ENCODE results near the gene THSD7A. TPM values are rescaled to one million over a fixed set of nuclear protein-coding genes. Genes with fewer than 3 reads are reported as not detected.

The THSD7A gene
- total RNA-seq, 1 donor from 2014 or later = 3.5 TPM

DNA sequence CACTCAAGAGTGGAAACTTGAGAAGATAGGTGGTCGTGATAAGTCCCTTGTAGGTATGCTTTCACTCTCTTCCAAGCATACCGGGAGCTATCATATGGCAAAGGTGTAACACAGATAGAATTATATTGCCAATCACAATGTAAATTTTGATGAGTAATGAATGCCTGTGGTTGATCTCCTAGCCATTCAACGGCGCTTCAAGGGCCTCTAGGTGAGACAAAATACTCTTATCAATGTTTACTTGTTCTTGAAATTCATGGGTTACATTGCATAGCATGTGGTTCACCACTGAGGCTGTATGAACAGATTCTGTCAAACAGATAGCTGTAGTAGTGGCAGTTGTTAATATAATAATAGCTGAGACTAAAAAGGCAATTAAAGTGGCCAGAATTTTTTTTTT, 82.4 kb downstream of the THSD7A start:
- H3K27me3 Mint-ChIP-seq (ENCODE audit: low read depth, unreplicated experiment) = no peaks in the 10 kb centered on the region

DNA sequence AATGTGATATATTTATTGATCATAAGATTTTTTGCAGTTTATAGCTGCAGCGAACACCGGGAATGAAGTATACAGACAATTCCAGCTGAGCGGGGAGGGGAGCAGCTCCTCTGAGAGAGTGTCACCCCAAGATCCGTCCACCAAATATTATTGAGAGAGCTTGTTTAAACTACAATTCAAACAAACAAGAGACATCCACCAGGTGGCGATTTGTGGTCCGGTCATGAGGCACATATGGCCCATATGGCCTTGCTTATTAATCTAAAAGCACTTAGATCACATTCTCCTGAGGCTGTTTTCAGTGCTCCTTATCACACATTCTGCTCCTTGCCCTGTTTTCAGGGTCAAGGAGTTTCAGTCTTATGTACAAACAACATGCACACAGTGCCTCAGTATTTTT, 83.1 kb downstream of the THSD7A start:
- Histone ChIP-seq H3K4me3 (ENCODE audit: insufficient read depth, low read depth, low read length) (no peak overlapping the region), H3K9me3 (ENCODE audit: insufficient read depth, low read depth, low read length) (no peaks in the 10 kb centered on the region), H3K4me2 (ENCODE audit: low read length) (no peak overlapping the region), H3K27me3 (ENCODE audit: insufficient read depth, low read length) (no peaks in the 10 kb centered on the region), H2AFZ (ENCODE audit: low read depth, low read length) (no peak overlapping the region), H3K36me3 (ENCODE audit: insufficient read depth, low read length) (no peaks in the 10 kb centered on the region), H3K79me2 (ENCODE audit: insufficient read depth, low read length) (no peaks in the 10 kb centered on the region), H3K4me1 (ENCODE audit: insufficient read depth, low read length) (no peaks in the 10 kb centered on the region), H4K20me1 (ENCODE audit: insufficient read depth, low read length) (no peaks in the 10 kb centered on the region), H3K9ac (ENCODE audit: low read length) (no peak overlapping the region), H3K27ac (ENCODE audit: low read depth, low read length) (no peak overlapping the region)
- DNase-seq (ENCODE audit: low read depth) (no peak), FAIRE-seq (no peak)
- H3K4me1 Mint-ChIP-seq (ENCODE audit: low read depth, unreplicated experiment) = no peaks in the 10 kb centered on the region
- no peaks in the 10 kb centered on the region for H3K27me3 Mint-ChIP-seq (ENCODE audit: low read depth, unreplicated experiment)
- H3K27ac Mint-ChIP-seq (ENCODE audit: unreplicated experiment) = no peak overlapping the region
- H3K4me3 Mint-ChIP-seq (ENCODE audit: unreplicated experiment) = no peak overlapping the region
- TF ChIP-seq EZH2 (IDR thresholded peaks at IDR 0.05; ENCODE audit: insufficient read depth, low read length) = no peak
- TF ChIP-seq, protein P1, sequence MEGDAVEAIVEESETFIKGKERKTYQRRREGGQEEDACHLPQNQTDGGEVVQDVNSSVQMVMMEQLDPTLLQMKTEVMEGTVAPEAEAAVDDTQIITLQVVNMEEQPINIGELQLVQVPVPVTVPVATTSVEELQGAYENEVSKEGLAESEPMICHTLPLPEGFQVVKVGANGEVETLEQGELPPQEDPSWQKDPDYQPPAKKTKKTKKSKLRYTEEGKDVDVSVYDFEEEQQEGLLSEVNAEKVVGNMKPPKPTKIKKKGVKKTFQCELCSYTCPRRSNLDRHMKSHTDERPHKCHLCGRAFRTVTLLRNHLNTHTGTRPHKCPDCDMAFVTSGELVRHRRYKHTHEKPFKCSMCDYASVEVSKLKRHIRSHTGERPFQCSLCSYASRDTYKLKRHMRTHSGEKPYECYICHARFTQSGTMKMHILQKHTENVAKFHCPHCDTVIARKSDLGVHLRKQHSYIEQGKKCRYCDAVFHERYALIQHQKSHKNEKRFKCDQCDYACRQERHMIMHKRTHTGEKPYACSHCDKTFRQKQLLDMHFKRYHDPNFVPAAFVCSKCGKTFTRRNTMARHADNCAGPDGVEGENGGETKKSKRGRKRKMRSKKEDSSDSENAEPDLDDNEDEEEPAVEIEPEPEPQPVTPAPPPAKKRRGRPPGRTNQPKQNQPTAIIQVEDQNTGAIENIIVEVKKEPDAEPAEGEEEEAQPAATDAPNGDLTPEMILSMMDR (IDR thresholded peaks at IDR 0.05; ENCODE audit: insufficient read depth, low read depth, low read length) = no peak
- H3K36me3 Mint-ChIP-seq (ENCODE audit: low read depth, unreplicated experiment) = no peaks in the 10 kb centered on the region
- no peaks in the 10 kb centered on the region for H3K9me3 Mint-ChIP-seq (ENCODE audit: unreplicated experiment)

More for the DNA sequence above, 82.4 kb downstream of the THSD7A start:
- no peak overlapping the region for H3K9ac ChIP-seq (ENCODE audit: low read length)
- H3K27ac ChIP-seq (ENCODE audit: low read depth, low read length) = no peak overlapping the region
- FAIRE-seq (no peak), DNase-seq (ENCODE audit: low read depth) (peak; percentile 36)
- no peaks in the 10 kb centered on the region for H3K27me3 ChIP-seq (ENCODE audit: insufficient read depth, low read length)
- no peaks in the 10 kb centered on the region for H3K36me3 Mint-ChIP-seq (ENCODE audit: low read depth, unreplicated experiment)
- no peak overlapping the region for H3K4me3 Mint-ChIP-seq (ENCODE audit: unreplicated experiment)
- H3K9me3 ChIP-seq (ENCODE audit: insufficient read depth, low read depth, low read length) = no peaks in the 10 kb centered on the region
- no peaks in the 10 kb centered on the region for H3K4me1 Mint-ChIP-seq (ENCODE audit: low read depth, unreplicated experiment)
- no peak overlapping the region for H2AFZ ChIP-seq (ENCODE audit: low read depth, low read length)
- H3K36me3 ChIP-seq (ENCODE audit: insufficient read depth, low read length) = no peaks in the 10 kb centered on the region
- H3K27ac Mint-ChIP-seq (ENCODE audit: unreplicated experiment) = no peak overlapping the region
- H3K4me3 ChIP-seq (ENCODE audit: insufficient read depth, low read depth, low read length) = no peak overlapping the region
- TF ChIP-seq, protein P1 (IDR thresholded peaks at IDR 0.05; ENCODE audit: insufficient read depth, low read depth, low read length) = no peak
- TF ChIP-seq EZH2 (IDR thresholded peaks at IDR 0.05; ENCODE audit: insufficient read depth, low read length) = no peak
- no peaks in the 10 kb centered on the region for H4K20me1 ChIP-seq (ENCODE audit: insufficient read depth, low read length)
- no peaks in the 10 kb centered on the region for H3K4me1 ChIP-seq (ENCODE audit: insufficient read depth, low read length)
- H3K9me3 Mint-ChIP-seq (ENCODE audit: unreplicated experiment) = no peaks in the 10 kb centered on the region
- H3K79me2 ChIP-seq (ENCODE audit: insufficient read depth, low read length) = no peaks in the 10 kb centered on the region
- no peak overlapping the region for H3K4me2 ChIP-seq (ENCODE audit: low read length)

DNA sequence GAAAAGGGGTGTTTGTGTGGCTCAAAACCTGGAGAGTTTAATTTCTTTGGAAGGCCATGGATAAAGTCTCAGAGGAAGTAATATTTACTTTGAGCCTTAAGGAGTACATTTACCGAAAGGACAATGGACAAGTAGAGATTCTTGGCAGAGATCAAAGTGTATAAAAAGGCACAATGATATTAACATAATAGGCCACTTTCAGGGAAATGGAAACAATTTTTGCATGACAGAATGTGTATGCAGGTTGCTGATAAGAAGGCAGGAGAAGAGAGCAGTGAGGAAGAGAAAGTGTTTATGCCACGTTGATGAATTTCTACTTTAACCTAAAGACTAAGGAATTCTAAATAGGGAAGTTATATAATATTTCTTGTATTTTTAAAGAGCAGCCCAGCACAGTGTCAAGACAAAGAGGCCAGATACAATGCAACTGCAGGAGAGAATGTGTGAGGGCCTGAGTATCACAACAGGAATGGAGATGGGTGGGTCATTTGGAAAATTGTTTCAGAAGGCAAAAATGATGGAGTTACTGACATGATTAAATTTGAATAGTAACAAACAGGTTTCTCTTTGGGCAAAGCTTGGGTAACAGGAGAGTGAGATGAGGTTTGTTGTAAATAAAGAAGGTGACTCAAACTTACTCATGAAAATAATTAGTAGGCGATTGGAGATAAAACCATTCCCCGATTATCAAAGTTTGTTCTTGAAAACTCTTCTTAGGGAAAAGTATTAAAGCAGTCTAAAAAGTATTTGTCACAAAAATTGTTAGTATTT, 84.1 kb downstream of the THSD7A start:
- Mint-ChIP-seq H3K36me3 (ENCODE audit: low read depth, unreplicated experiment) (no peaks in the 10 kb centered on the region), H3K9me3 (ENCODE audit: unreplicated experiment) (no peaks in the 10 kb centered on the region), H3K27me3 (ENCODE audit: low read depth, unreplicated experiment) (no peaks in the 10 kb centered on the region), H3K4me1 (ENCODE audit: low read depth, unreplicated experiment) (no peaks in the 10 kb centered on the region), H3K27ac (ENCODE audit: unreplicated experiment) (no peak overlapping the region), H3K4me3 (ENCODE audit: unreplicated experiment) (no peak overlapping the region)
- Histone ChIP-seq H3K36me3 (ENCODE audit: insufficient read depth, low read length) (no peaks in the 10 kb centered on the region), H3K9ac (ENCODE audit: low read length) (no peak overlapping the region), H4K20me1 (ENCODE audit: insufficient read depth, low read length) (no peaks in the 10 kb centered on the region), H3K27me3 (ENCODE audit: insufficient read depth, low read length) (no peaks in the 10 kb centered on the region), H3K4me3 (ENCODE audit: insufficient read depth, low read depth, low read length) (no peak overlapping the region), H3K4me2 (ENCODE audit: low read length) (no peak overlapping the region), H3K4me1 (ENCODE audit: insufficient read depth, low read length) (no peaks in the 10 kb centered on the region), H3K79me2 (ENCODE audit: insufficient read depth, low read length) (no peaks in the 10 kb centered on the region), H3K9me3 (ENCODE audit: insufficient read depth, low read depth, low read length) (no peaks in the 10 kb centered on the region), H3K27ac (ENCODE audit: low read depth, low read length) (no peak overlapping the region), H2AFZ (ENCODE audit: low read depth, low read length) (no peak overlapping the region)
- no peak for DNase-seq (ENCODE audit: low read depth)
- FAIRE-seq = no peak
- TF ChIP-seq EZH2 (IDR thresholded peaks at IDR 0.05; ENCODE audit: insufficient read depth, low read length) = no peak
- TF ChIP-seq, protein P1 (IDR thresholded peaks at IDR 0.05; ENCODE audit: insufficient read depth, low read depth, low read length) = no peak
